HUDEP-2 (cell line): ENCODE results near the gene FAM131C.
"Not testable (repeated sequence)": the region's sequence is repeated elsewhere in the genome, so short reads cannot be mapped to it uniquely, and the experiment has no call there.

Source experiments
- DNase-seq, 76 experiments: peaks; one replicate each; lab custom pipeline; 2025; ENCODE audit not compliant: unreplicated experiment in 76 of 76; lab: John Stamatoyannopoulos, UW

Gene FAM131C

GRCh38 chr1:16042096-16042495, 31.4 kb downstream of the FAM131C start:
- DNase-seq: no peak

GRCh38 chr1:16041200-16041599, 32.3 kb downstream of the FAM131C start:
- DNase-seq: no peak

- not testable (repeated sequence) for DNase-seq
These were observed 33.6 kb downstream of the FAM131C start for GRCh38 chr1:16039871-16040270.

GRCh38 chr1:16038620-16038912, 34.9 kb downstream of the FAM131C start:
- DNase-seq: no peak

- DNase-seq: not testable (repeated sequence)
These were observed 37.0 kb downstream of the FAM131C start for GRCh38 chr1:16036461-16036860.

- not testable (repeated sequence) for DNase-seq
These were observed 40.3 kb downstream of the FAM131C start for GRCh38 chr1:16033103-16033632.

- peak in 69 of 76 experiments; percentile 19 to 83 (median 61) for DNase-seq
These were observed 40.9 kb downstream of the FAM131C start for GRCh38 chr1:16032388-16033102.

- no peak for DNase-seq
These were observed 41.9 kb downstream of the FAM131C start for GRCh38 chr1:16031551-16031950.

- DNase-seq: no peak
These were observed 44.2 kb downstream of the FAM131C start for GRCh38 chr1:16029288-16029687.

GRCh38 chr1:16029003-16029268, 44.5 kb downstream of the FAM131C start:
- DNase-seq: not testable (repeated sequence)

GRCh38 chr1:16028237-16029002, 45.0 kb downstream of the FAM131C start:
- no peak for DNase-seq

GRCh38 chr1:16026723-16027484, 46.5 kb downstream of the FAM131C start:
- peak in 9 of 76 experiments; percentile 6 to 19 (median 13) for DNase-seq

GRCh38 chr1:16026302-16026701, 47.1 kb downstream of the FAM131C start:
- DNase-seq: not testable (repeated sequence)

- no peak for DNase-seq
These were observed 50.3 kb downstream of the FAM131C start for GRCh38 chr1:16023050-16023653.

GRCh38 chr1:16022393-16022792, 51.1 kb downstream of the FAM131C start:
- DNase-seq: no peak

GRCh38 chr1:16021681-16022080, 51.8 kb downstream of the FAM131C start, which contains the start of gene CLCNKA:
Gene CLCNKA (plus strand): TSS chr1:16022036. CDS start chr1:16022620, 584 bp downstream.
- no peak for DNase-seq

GRCh38 chr1:16020878-16021277, 52.6 kb downstream of the FAM131C start:
- DNase-seq: not testable (repeated sequence)

GRCh38 chr1:16020325-16020724, 53.1 kb downstream of the FAM131C start:
- DNase-seq: no peak

- DNase-seq: no peak
These were observed 53.7 kb downstream of the FAM131C start for GRCh38 chr1:16019644-16020277.
